Endothelial cell of umbilical vein (primary cell): ENCODE results near the gene LRRFIP2.
"Not testable (repeated sequence)": the region's sequence is repeated elsewhere in the genome, so short reads cannot be mapped to it uniquely, and the experiment has no call there.

Source experiments
- CTCF ChIP-seq, 2 donors: IDR thresholded peaks; 1 replicate in 1 of 2; 2 replicates in 1 of 2; pipeline ENCODE4 v1.5.1; 2011; ENCODE audit warnings: low read length in 2 of 2, mild to moderate bottlenecking in 2 of 2, moderate library complexity in 2 of 2, control low read depth in 1 of 2, inconsistent platforms in 1 of 2, low read depth in 1 of 2; ENCODE audit not compliant: insufficient read depth in 1 of 2; ENCODE audit errors: extremely low read depth in 1 of 2
- EZH2 ChIP-seq: IDR thresholded peaks from 2 replicates; pipeline ENCODE4 v1.6.1; 2012; ENCODE audit warnings: borderline replicate concordance, low read depth, mild to moderate bottlenecking, moderate library complexity, low read length, inconsistent platforms; ENCODE audit not compliant: severe bottlenecking
- FOS ChIP-seq: IDR thresholded peaks from 2 replicates; pipeline ENCODE4 v1.6.1; 2011; ENCODE audit warnings: mild to moderate bottlenecking, low read length, moderate library complexity, borderline replicate concordance; ENCODE audit not compliant: insufficient read depth
- JUN ChIP-seq: IDR thresholded peaks from 2 replicates; pipeline ENCODE4 v1.6.1; 2011; ENCODE audit warnings: borderline replicate concordance, low read depth; ENCODE audit not compliant: insufficient read length, insufficient read depth
- MYC ChIP-seq: IDR thresholded peaks from one replicate; pipeline ENCODE4 v1.6.1; 2011; ENCODE audit warnings: mild to moderate bottlenecking, low read depth, low read length
- POLR2A ChIP-seq: IDR thresholded peaks from 2 replicates; pipeline ENCODE4 v1.6.1; 2012; ENCODE audit warnings: low read depth, mild to moderate bottlenecking, control low read depth, low read length
- POLR2AphosphoS5 ChIP-seq: IDR thresholded peaks from 2 replicates; pipeline ENCODE4 v1.6.1; 2012; ENCODE audit warnings: low read depth, mild to moderate bottlenecking, control low read depth, low read length, moderate library complexity; ENCODE audit not compliant: insufficient read depth

GRCh38 chr3:37222542-37222941 is 48.2 kb upstream of the LRRFIP2 start:
- TF ChIP-seq CTCF (IDR thresholded peaks at IDR 0.05; ENCODE audit: extremely low read depth in 1 of 2, insufficient read depth in 1 of 2, low read depth in 1 of 2, low read length in 2 of 2); JUN; FOS; POLR2A; EZH2; POLR2AphosphoS5; MYC: not testable (repeated sequence)
